DOHH2 (cell line): ENCODE results near the gene FREM3.

ENCODE experiments used
- EZH2phosphoT487 ChIP-seq: fragments of 200-600 bp; sonication (generic); IDR thresholded peaks from 2 replicates; pipeline ENCODE4 v1.6.1; 2017; ENCODE audit warnings: borderline replicate concordance, mild to moderate bottlenecking, antibody characterized with exemption, low read length, moderate library complexity, mixed read lengths
- TF ChIP-seq, protein P1 (sequence below): fragments of 200-600 bp; sonication (generic); IDR thresholded peaks from one replicate; pipeline ENCODE4 v1.5.1; 2014; ENCODE audit warnings: antibody characterized with exemption, mild to moderate bottlenecking, low read depth, low read length; ENCODE audit not compliant: poor library complexity, severe bottlenecking

DNA sequence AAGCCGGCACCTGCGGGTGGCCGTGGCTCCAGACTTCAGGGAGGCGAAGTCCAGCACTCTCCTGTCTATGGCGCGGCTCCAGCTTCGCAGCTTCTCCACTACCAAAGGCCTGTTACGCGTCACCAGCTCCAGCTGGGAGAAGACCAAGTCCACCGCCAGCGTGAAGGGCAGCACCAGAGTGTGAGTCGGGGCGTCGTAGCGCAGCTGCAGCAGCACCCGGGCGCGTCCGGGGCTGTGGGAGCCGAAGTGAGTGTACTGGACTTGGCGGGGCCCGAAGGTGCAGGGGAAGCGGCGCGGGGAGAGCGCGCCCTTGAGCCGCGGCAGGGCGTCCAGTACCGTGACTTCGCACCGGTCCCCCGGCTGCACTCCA is 444 bp downstream of the FREM3 start:
- TF ChIP-seq, protein P1, sequence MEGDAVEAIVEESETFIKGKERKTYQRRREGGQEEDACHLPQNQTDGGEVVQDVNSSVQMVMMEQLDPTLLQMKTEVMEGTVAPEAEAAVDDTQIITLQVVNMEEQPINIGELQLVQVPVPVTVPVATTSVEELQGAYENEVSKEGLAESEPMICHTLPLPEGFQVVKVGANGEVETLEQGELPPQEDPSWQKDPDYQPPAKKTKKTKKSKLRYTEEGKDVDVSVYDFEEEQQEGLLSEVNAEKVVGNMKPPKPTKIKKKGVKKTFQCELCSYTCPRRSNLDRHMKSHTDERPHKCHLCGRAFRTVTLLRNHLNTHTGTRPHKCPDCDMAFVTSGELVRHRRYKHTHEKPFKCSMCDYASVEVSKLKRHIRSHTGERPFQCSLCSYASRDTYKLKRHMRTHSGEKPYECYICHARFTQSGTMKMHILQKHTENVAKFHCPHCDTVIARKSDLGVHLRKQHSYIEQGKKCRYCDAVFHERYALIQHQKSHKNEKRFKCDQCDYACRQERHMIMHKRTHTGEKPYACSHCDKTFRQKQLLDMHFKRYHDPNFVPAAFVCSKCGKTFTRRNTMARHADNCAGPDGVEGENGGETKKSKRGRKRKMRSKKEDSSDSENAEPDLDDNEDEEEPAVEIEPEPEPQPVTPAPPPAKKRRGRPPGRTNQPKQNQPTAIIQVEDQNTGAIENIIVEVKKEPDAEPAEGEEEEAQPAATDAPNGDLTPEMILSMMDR = no peak
- no peak for TF ChIP-seq EZH2phosphoT487
